Chondrocyte (in vitro differentiated cells): Measurements from ENCODE around the gene GAMT. TPM values are rescaled to one million over a fixed set of nuclear protein-coding genes. Genes with fewer than 3 reads are reported as not detected.

ENCODE experiments used
- DNase-seq: peaks from one replicate; pipeline ENCODE4 v3.0.0; 2021; ENCODE audit warnings: mixed read lengths, low spot score
- H3K27ac Mint-ChIP-seq: one replicate; pipeline ENCODE4 v1.8.0; 2021; ENCODE audit warnings: mild to moderate bottlenecking, moderate library complexity, mixed read lengths; ENCODE audit not compliant: unreplicated experiment
- H3K27me3 Mint-ChIP-seq: 2 replicates; pipeline ENCODE4 v1.8.0; 2021; ENCODE audit warnings: low read depth, mixed read lengths
- H3K36me3 Mint-ChIP-seq: 2 replicates; pipeline ENCODE4 v1.8.0; 2021; ENCODE audit warnings: low read depth, mixed read lengths
- H3K4me1 Mint-ChIP-seq: 2 replicates; pipeline ENCODE4 v1.8.0; 2021; ENCODE audit warnings: low read depth, mild to moderate bottlenecking, mixed read lengths
- H3K4me3 Mint-ChIP-seq: one replicate; pipeline ENCODE4 v1.8.0; 2021; ENCODE audit warnings: mild to moderate bottlenecking, moderate library complexity, mixed read lengths; ENCODE audit not compliant: unreplicated experiment
- H3K9me3 Mint-ChIP-seq: 2 replicates; pipeline ENCODE4 v1.8.0; 2021; ENCODE audit warnings: low read depth, mixed read lengths
- total RNA-seq: library from RNA; stranded (reverse); gene quantifications from 3 replicates; pipeline ENCODE4 v1.2.1, GENCODE V29; 2021
- TF ChIP-seq, protein P1 (sequence below): fragments of 200-600 bp; sonication (generic); IDR thresholded peaks from 2 replicates; pipeline ENCODE4 v1.5.0; 2021; ENCODE audit warnings: antibody characterized with exemption, mild to moderate bottlenecking, moderate library complexity

The GAMT gene
- total RNA-seq, 1 donor from 2014 or later: 32.5 TPM

DNA sequence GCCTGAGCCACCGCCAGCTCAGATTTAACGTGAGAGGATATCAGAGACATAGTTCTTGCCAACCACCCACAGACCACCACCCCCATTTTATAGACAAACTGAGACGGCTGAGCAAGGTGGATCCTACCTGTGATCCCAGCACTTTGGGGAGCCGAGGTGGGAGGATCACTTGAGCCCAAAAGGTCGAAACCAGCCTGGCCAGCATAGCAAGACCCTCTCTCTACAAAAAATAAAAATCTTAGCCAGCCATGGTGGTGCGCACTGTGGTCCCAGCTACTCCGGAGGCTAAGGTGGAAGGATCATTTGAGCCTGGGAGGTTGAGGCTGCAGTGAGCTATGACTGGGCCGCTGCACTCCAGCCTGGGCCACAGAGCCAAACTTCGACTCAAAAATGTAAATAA lies 48.2 kb downstream of the GAMT start:
- H3K27me3 Mint-ChIP-seq: no peaks in the 10 kb centered on the region
- no peak overlapping the region for H3K4me3 Mint-ChIP-seq
- H3K36me3 Mint-ChIP-seq: peaks cover 6% of the 10 kb centered on the region
- H3K4me1 Mint-ChIP-seq: peaks cover 20% of the 10 kb centered on the region
- TF ChIP-seq, protein P1, sequence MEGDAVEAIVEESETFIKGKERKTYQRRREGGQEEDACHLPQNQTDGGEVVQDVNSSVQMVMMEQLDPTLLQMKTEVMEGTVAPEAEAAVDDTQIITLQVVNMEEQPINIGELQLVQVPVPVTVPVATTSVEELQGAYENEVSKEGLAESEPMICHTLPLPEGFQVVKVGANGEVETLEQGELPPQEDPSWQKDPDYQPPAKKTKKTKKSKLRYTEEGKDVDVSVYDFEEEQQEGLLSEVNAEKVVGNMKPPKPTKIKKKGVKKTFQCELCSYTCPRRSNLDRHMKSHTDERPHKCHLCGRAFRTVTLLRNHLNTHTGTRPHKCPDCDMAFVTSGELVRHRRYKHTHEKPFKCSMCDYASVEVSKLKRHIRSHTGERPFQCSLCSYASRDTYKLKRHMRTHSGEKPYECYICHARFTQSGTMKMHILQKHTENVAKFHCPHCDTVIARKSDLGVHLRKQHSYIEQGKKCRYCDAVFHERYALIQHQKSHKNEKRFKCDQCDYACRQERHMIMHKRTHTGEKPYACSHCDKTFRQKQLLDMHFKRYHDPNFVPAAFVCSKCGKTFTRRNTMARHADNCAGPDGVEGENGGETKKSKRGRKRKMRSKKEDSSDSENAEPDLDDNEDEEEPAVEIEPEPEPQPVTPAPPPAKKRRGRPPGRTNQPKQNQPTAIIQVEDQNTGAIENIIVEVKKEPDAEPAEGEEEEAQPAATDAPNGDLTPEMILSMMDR: no peak
- H3K27ac Mint-ChIP-seq: no peak overlapping the region
- no peaks in the 10 kb centered on the region for H3K9me3 Mint-ChIP-seq
- no peak for DNase-seq

GRCh38 chr19:1351381-1351851 lies 49.9 kb downstream of the GAMT start:
- Mint-ChIP-seq H3K9me3 (no peaks in the 10 kb centered on the region), H3K36me3 (no peaks in the 10 kb centered on the region), H3K27ac (no peak overlapping the region), H3K4me3 (no peak overlapping the region), H3K27me3 (no peaks in the 10 kb centered on the region), H3K4me1 (peaks cover 13% of the 10 kb centered on the region)
- TF ChIP-seq, protein P1: no peak
- DNase-seq: no peak

DNA sequence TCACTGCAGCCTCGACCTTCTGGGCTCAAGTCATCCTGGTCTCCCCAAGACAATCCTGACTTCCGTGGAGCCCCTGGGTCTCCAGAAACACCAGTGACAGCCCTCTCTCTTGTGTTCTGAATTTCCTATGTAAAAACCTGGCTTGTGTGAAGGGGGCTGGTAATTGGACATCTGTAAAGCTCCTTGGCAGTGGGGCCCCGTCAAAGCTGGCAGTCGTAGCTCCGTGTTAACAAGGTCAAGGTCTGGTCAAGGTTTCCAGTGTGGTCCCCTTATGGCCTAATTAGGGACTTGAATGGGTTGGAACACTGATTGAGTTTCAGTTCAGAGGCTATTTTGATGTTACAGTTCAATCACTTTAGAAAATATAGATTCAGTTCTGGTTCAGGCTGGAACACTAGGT lies 50.5 kb downstream of the GAMT start:
- Mint-ChIP-seq H3K4me1 (peaks cover 8% of the 10 kb centered on the region), H3K27ac (no peak overlapping the region), H3K4me3 (no peak overlapping the region), H3K27me3 (no peaks in the 10 kb centered on the region), H3K36me3 (no peaks in the 10 kb centered on the region), H3K9me3 (no peaks in the 10 kb centered on the region)
- DNase-seq: no peak
- TF ChIP-seq, protein P1: no peak

GRCh38 chr19:1349211-1349610 lies 52.1 kb downstream of the GAMT start:
- Mint-ChIP-seq H3K4me1 (no peaks in the 10 kb centered on the region), H3K4me3 (no peak overlapping the region), H3K9me3 (no peaks in the 10 kb centered on the region), H3K36me3 (no peaks in the 10 kb centered on the region), H3K27me3 (no peaks in the 10 kb centered on the region), H3K27ac (no peak overlapping the region)
- no peak for DNase-seq
- TF ChIP-seq, protein P1: no peak

Other genes starting within 250 kb of the GAMT start
- 25.9 to 46.0 TPM (median 45.6 TPM) in 3 replicates for gene SBNO2, start 227.3 kb downstream of the GAMT start, total RNA-seq
- gene STK11, start 195.8 kb downstream of the GAMT start, total RNA-seq: 41.1 to 44.5 TPM (median 42.3 TPM) in 3 replicates
- gene CBARP, start 163.5 kb downstream of the GAMT start, total RNA-seq: 4.8 to 9.0 TPM (median 7.6 TPM) in 3 replicates
- 110 to 125 TPM (median 122 TPM) in 3 replicates for gene ATP5F1D, start 159.8 kb downstream of the GAMT start, total RNA-seq
- 64.5 to 75.3 TPM (median 68.3 TPM) in 3 replicates for gene MIDN, start 153.0 kb downstream of the GAMT start, total RNA-seq
- gene CIRBP, start 132.2 kb downstream of the GAMT start, total RNA-seq: 295 to 320 TPM (median 303 TPM) in 3 replicates
- gene FAM174C, start 126.0 kb downstream of the GAMT start, total RNA-seq: 32.7 to 41.3 TPM (median 36.1 TPM) in 3 replicates
- 7.0 to 7.9 TPM (median 7.2 TPM) in 3 replicates for gene EFNA2, start 115.7 kb downstream of the GAMT start, total RNA-seq
- gene NDUFS7, start 17.6 kb downstream of the GAMT start, total RNA-seq: 57.3 to 66.1 TPM (median 57.8 TPM) in 3 replicates
- gene DAZAP1, start 6.0 kb upstream of the GAMT start, total RNA-seq: 81.1 to 88.0 TPM (median 82.5 TPM) in 3 replicates
- gene RPS15, start 36.9 kb upstream of the GAMT start, total RNA-seq: 614 to 734 TPM (median 636 TPM) in 3 replicates
- 1.4 to 3.9 TPM (median 3.9 TPM) in 3 replicates for gene APC2, start 48.6 kb upstream of the GAMT start, total RNA-seq
- 23.3 to 24.7 TPM (median 24.2 TPM) in 3 replicates for gene C19orf25, start 77.7 kb upstream of the GAMT start, total RNA-seq
- 3.3 to 4.0 TPM (median 3.9 TPM) in 3 replicates for gene PCSK4, start 88.8 kb upstream of the GAMT start, total RNA-seq
- 2.7 to 3.9 TPM (median 2.8 TPM) in 3 replicates for gene REEP6, start 89.6 kb upstream of the GAMT start, total RNA-seq
- 9.1 to 20.3 TPM (median 16.9 TPM) in 3 replicates for gene ADAMTSL5, start 111.5 kb upstream of the GAMT start, total RNA-seq
- 0.12 TPM in 1 of 3 replicates, not detected in the others for gene PLK5, start 122.5 kb upstream of the GAMT start, total RNA-seq
- 57.8 to 60.1 TPM (median 59.6 TPM) in 3 replicates for gene MEX3D, start 166.8 kb upstream of the GAMT start, total RNA-seq
- gene MBD3, start 191.3 kb upstream of the GAMT start, total RNA-seq: 83.6 to 101 TPM (median 84.1 TPM) in 3 replicates
- 173 to 190 TPM (median 184 TPM) in 3 replicates for gene UQCR11, start 203.9 kb upstream of the GAMT start, total RNA-seq